Vagina (tissue), 2 donors: Measurements from ENCODE around the gene POU2F1. TPM values are rescaled to one million over a fixed set of nuclear protein-coding genes. Genes with fewer than 3 reads are reported as not detected.

Source experiments
- DNase-seq, 2 donors: peaks; one replicate each; pipeline ENCODE4 v3.0.0-alpha.2; 2017; ENCODE audit errors: extremely low spot score in 2 of 2
- H3K27ac ChIP-seq: fragments of 200-600 bp; sonication (generic); one replicate; pipeline ENCODE4 v1.5.1; 2019
- H3K27me3 ChIP-seq: fragments of 200-600 bp; sonication (generic); one replicate; pipeline ENCODE4 v1.5.1; 2019
- H3K36me3 ChIP-seq, 2 donors: fragments of 200-600 bp; sonication (generic); one replicate each; pipeline ENCODE4 v1.5.1; 2017 to 2019
- H3K4me1 ChIP-seq: fragments of 200-600 bp; sonication (generic); one replicate; pipeline ENCODE4 v1.5.1; 2019
- H3K4me3 ChIP-seq, 2 donors: fragments of 200-600 bp; sonication (generic); 1 replicate in 1 of 2; 2 replicates in 1 of 2; pipeline ENCODE4 v1.5.1; 2016 to 2019
- H3K9me3 ChIP-seq: fragments of 200-600 bp; sonication (generic); one replicate; pipeline ENCODE4 v1.5.1; 2019
- POLR2A ChIP-seq, 2 donors: fragments of 450-650 bp; IDR thresholded peaks; one replicate each; pipeline ENCODE4 v1.6.1; 2017; ENCODE audit warnings: antibody characterized with exemption in 2 of 2, mild to moderate bottlenecking in 2 of 2, moderate library complexity in 2 of 2
- POLR2AphosphoS5 ChIP-seq, 2 donors: sonication (generic); formaldehyde crosslinking; IDR thresholded peaks; one replicate each; pipeline ENCODE4 v1.9.0; 2017; ENCODE audit warnings: antibody characterized with exemption in 2 of 2, mild to moderate bottlenecking in 2 of 2, low read depth in 1 of 2; ENCODE audit not compliant: insufficient read depth in 1 of 2
- intact Hi-C: fragments of 100-400 bp; cut with DNase I; formaldehyde crosslinking; loops from one replicate; pipeline ENCODE4 v1.15.1; 2023
- total RNA-seq: library from RNA; depleted of rRNA; stranded (reverse); fragments of >200 nt; gene quantifications from one replicate; pipeline ENCODE4 v1.2.3, GENCODE V29; 2016
- TF ChIP-seq, protein P1 (sequence below), 3 experiments: fragments of 450-650 bp in 2 of 3; fragments of 200-600 bp in 1 of 3; sonication (generic) in 1 of 3; IDR thresholded peaks; one replicate each; pipeline ENCODE4 v1.5.1; 2017 to 2019; ENCODE audit warnings: antibody characterized with exemption in 3 of 3, mild to moderate bottlenecking in 2 of 3, moderate library complexity in 2 of 3

POU2F1 gene
- total RNA-seq, 1 donor from 2014 or later: 10.8 TPM

- no peaks in the 10 kb centered on the region for H3K27me3 ChIP-seq
- no peaks in the 10 kb centered on the region for H3K36me3 ChIP-seq
- no peak for DNase-seq
- no peak overlapping the region for H3K27ac ChIP-seq
- TF ChIP-seq POLR2A (IDR thresholded peaks at IDR 0.05) (no peak), POLR2AphosphoS5 (IDR thresholded peaks at IDR 0.05; ENCODE audit: insufficient read depth in 1 of 2, low read depth in 1 of 2) (no peak)
- TF ChIP-seq, protein P1, sequence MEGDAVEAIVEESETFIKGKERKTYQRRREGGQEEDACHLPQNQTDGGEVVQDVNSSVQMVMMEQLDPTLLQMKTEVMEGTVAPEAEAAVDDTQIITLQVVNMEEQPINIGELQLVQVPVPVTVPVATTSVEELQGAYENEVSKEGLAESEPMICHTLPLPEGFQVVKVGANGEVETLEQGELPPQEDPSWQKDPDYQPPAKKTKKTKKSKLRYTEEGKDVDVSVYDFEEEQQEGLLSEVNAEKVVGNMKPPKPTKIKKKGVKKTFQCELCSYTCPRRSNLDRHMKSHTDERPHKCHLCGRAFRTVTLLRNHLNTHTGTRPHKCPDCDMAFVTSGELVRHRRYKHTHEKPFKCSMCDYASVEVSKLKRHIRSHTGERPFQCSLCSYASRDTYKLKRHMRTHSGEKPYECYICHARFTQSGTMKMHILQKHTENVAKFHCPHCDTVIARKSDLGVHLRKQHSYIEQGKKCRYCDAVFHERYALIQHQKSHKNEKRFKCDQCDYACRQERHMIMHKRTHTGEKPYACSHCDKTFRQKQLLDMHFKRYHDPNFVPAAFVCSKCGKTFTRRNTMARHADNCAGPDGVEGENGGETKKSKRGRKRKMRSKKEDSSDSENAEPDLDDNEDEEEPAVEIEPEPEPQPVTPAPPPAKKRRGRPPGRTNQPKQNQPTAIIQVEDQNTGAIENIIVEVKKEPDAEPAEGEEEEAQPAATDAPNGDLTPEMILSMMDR (IDR thresholded peaks at IDR 0.05): no peak
- intact Hi-C loops: no loop called here
- no peaks in the 10 kb centered on the region for H3K9me3 ChIP-seq
- peaks cover 11% of the 10 kb centered on the region for H3K4me1 ChIP-seq
- no peak overlapping the region for H3K4me3 ChIP-seq
These were observed 209.6 kb downstream of the POU2F1 start for GRCh38 chr1:167430134-167430848.

DNA sequence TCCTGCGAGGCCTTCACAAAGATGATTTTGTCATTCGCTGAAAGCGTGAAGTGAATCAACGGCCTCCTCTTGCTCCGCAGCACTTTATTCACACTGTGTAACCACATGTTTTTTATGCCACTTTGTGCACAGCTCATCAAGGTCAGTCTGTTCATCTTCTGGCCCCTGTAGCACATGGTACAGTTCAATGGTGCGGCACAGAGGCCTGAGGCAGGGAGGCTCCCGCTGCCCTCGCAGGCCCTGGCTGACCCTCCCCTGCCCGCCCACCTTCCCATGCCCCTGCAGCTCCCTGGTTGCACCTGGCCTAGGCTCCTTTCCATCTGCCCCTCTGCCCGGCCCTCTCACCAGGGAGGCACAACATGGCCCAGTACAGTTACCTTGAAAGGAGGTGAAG lies 210.2 kb downstream of the POU2F1 start:
- intact Hi-C loops: no loop called here
- no peak overlapping the region for H3K4me3 ChIP-seq
- no peaks in the 10 kb centered on the region for H3K36me3 ChIP-seq
- TF ChIP-seq POLR2AphosphoS5 (IDR thresholded peaks at IDR 0.05; ENCODE audit: insufficient read depth in 1 of 2, low read depth in 1 of 2) (no peak), POLR2A (IDR thresholded peaks at IDR 0.05) (no peak)
- TF ChIP-seq, protein P1 (IDR thresholded peaks at IDR 0.05): no peak
- no peak overlapping the region for H3K27ac ChIP-seq
- DNase-seq: no peak
- H3K9me3 ChIP-seq: no peaks in the 10 kb centered on the region
- H3K27me3 ChIP-seq: no peaks in the 10 kb centered on the region
- H3K4me1 ChIP-seq: peaks cover 11% of the 10 kb centered on the region

DNA sequence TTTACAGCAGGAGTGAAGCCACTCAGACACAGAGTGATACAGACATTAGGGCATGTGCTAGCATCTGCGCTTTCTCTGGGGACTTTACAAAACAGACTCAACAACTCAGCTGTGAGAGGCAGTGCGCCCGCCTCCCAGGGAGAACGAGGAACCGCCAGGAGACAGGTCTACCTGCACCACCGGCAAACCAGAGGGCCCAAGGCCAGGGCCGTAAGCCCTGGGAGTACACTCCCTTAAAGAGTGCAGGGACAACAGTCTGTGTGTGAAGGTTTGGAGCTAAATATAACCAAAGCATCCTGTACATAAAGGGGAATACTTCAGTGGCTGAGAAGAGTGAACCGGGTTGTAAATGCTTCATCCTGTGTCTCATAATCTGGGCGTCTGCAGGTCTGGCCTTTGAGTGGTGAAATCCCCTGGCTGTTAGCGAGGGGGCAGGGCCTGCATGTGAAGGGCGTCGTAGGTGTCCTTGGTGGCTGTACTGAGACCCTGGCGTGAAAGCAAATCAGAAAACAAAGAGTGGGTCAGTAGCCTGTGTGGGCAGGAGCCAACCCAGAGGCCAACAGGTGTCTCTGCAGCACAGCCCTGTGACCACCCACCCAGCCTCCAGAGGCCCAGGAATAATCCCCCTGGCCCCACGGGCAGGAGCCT lies 210.7 kb downstream of the POU2F1 start:
- Histone ChIP-seq H3K27me3 (no peaks in the 10 kb centered on the region), H3K27ac (no peak overlapping the region), H3K4me1 (peaks cover 11% of the 10 kb centered on the region), H3K9me3 (no peaks in the 10 kb centered on the region), H3K36me3 (no peaks in the 10 kb centered on the region), H3K4me3 (no peak overlapping the region)
- intact Hi-C loops: no loop called here
- TF ChIP-seq POLR2A (IDR thresholded peaks at IDR 0.05): no peak
- TF ChIP-seq, protein P1 (IDR thresholded peaks at IDR 0.05): no peak
- TF ChIP-seq POLR2AphosphoS5 (IDR thresholded peaks at IDR 0.05; ENCODE audit: insufficient read depth in 1 of 2, low read depth in 1 of 2): no peak
- DNase-seq: no peak

GRCh38 chr1:167431909-167432650 lies 211.4 kb downstream of the POU2F1 start:
- no peak for DNase-seq
- no peak for TF ChIP-seq POLR2AphosphoS5 (IDR thresholded peaks at IDR 0.05; ENCODE audit: insufficient read depth in 1 of 2, low read depth in 1 of 2)
- TF ChIP-seq POLR2A (IDR thresholded peaks at IDR 0.05): no peak
- TF ChIP-seq, protein P1 (IDR thresholded peaks at IDR 0.05): no peak

More at GRCh38 chr1:167431909-167432650, 211.4 kb downstream of the POU2F1 start:
- H3K36me3 ChIP-seq: no peaks in the 10 kb centered on the region
- no peak overlapping the region for H3K4me3 ChIP-seq
- intact Hi-C loops: no loop called here
- no peaks in the 10 kb centered on the region for H3K27me3 ChIP-seq
- H3K27ac ChIP-seq: no peak overlapping the region
- peaks cover 11% of the 10 kb centered on the region for H3K4me1 ChIP-seq
- H3K9me3 ChIP-seq: no peaks in the 10 kb centered on the region
